Inferior parietal cortex (tissue), 1 donor: ENCODE data around the gene SH2D4B.

Experiments used
- DNase-seq: peaks from one replicate; pipeline ENCODE4 v3.0.0-alpha.2; 2016; ENCODE audit errors: extremely low spot score

SH2D4B gene

GRCh38 chr10:80642661-80643060, 105.0 kb downstream of the SH2D4B start:
- DNase-seq, result peak; percentile 19

- DNase-seq, result no peak
Measured at GRCh38 chr10:80646366-80646765, 108.7 kb downstream of the SH2D4B start.

GRCh38 chr10:80647173-80647833, 109.6 kb downstream of the SH2D4B start:
- DNase-seq, result no peak

- no peak for DNase-seq
Measured at GRCh38 chr10:80648106-80648505, 110.4 kb downstream of the SH2D4B start.

GRCh38 chr10:80649183-80649582, 111.5 kb downstream of the SH2D4B start:
- no peak for DNase-seq

- no peak for DNase-seq
Measured at GRCh38 chr10:80655898-80656297, 118.2 kb downstream of the SH2D4B start.

- DNase-seq, result no peak
Measured at GRCh38 chr10:80658068-80658467, 120.4 kb downstream of the SH2D4B start.

GRCh38 chr10:80659289-80659688, 121.6 kb downstream of the SH2D4B start:
- DNase-seq, result no peak

GRCh38 chr10:80660266-80660665, 122.6 kb downstream of the SH2D4B start:
- no peak for DNase-seq

- DNase-seq, result no peak
Measured at GRCh38 chr10:80660736-80661135, 123.0 kb downstream of the SH2D4B start.

GRCh38 chr10:80661526-80661925, 123.8 kb downstream of the SH2D4B start:
- DNase-seq, result no peak

GRCh38 chr10:80662429-80663261, 124.9 kb downstream of the SH2D4B start:
- DNase-seq, result peak; percentile 82

GRCh38 chr10:80664071-80664680, 126.5 kb downstream of the SH2D4B start:
- peak; percentile 89 for DNase-seq

- no peak for DNase-seq
Measured at GRCh38 chr10:80669485-80669884, 131.8 kb downstream of the SH2D4B start.

GRCh38 chr10:80670774-80671173, 133.1 kb downstream of the SH2D4B start:
- DNase-seq, result no peak

GRCh38 chr10:80671847-80672246, 134.1 kb downstream of the SH2D4B start:
- DNase-seq, result no peak

GRCh38 chr10:80672613-80673012, 134.9 kb downstream of the SH2D4B start:
- no peak for DNase-seq

GRCh38 chr10:80674809-80675208, 137.1 kb downstream of the SH2D4B start:
- no peak for DNase-seq

- DNase-seq, result no peak
Measured at GRCh38 chr10:80681142-80681541, 143.4 kb downstream of the SH2D4B start.

- DNase-seq, result peak; percentile 39
Measured at GRCh38 chr10:80684259-80684658, 146.6 kb downstream of the SH2D4B start.

GRCh38 chr10:80685355-80685754, 147.7 kb downstream of the SH2D4B start:
- no peak for DNase-seq

- no peak for DNase-seq
Measured at GRCh38 chr10:80686734-80687475, 149.2 kb downstream of the SH2D4B start.
